Sigmoid colon (tissue), 4 donors: Measurements from ENCODE around the gene MARCO.

Experiments
- EP300 ChIP-seq, 4 donors: sonication (generic); formaldehyde crosslinking; IDR thresholded peaks; one replicate each; pipeline ENCODE4 v1.6.1; 2017; ENCODE audit warnings: antibody characterized with exemption in 4 of 4
- POLR2A ChIP-seq, 2 donors: fragments of 450-650 bp; IDR thresholded peaks; one replicate each; pipeline ENCODE4 v1.6.1; 2016; ENCODE audit warnings: antibody characterized with exemption in 2 of 2, mild to moderate bottlenecking in 2 of 2, moderate library complexity in 2 of 2
- POLR2AphosphoS5 ChIP-seq, 4 donors: sonication (generic); formaldehyde crosslinking; IDR thresholded peaks; one replicate each; pipeline ENCODE4 v1.6.1; 2017; ENCODE audit warnings: antibody characterized with exemption in 4 of 4
- TF ChIP-seq, protein P1 (sequence below), 4 experiments: fragments of 450-650 bp in 3 of 4; fragments of 200-600 bp in 1 of 4; IDR thresholded peaks; one replicate each; pipeline ENCODE4 v1.5.1; 2016 to 2019; ENCODE audit warnings: antibody characterized with exemption in 4 of 4, mild to moderate bottlenecking in 3 of 4, moderate library complexity in 2 of 4

DNA sequence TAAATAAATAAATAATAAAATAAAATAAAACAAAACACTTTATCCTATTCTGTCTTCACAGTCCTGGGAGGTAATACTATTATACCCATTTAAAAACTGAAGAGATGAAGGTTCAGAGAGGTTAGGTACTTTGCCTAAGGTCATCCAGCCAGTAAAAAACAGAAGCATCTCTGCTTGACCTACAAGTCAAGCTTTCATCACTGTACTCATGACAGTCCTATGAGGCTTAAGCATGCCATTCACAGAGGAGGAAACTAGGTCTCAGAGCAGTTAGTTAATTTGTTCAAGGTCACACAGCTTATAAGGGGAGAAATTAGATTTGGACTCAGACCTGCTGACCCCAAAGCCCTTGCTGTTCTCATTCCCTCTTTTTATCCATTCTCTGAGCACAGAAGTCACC, 77.5 kb downstream of the MARCO start:
- TF ChIP-seq, protein P1, sequence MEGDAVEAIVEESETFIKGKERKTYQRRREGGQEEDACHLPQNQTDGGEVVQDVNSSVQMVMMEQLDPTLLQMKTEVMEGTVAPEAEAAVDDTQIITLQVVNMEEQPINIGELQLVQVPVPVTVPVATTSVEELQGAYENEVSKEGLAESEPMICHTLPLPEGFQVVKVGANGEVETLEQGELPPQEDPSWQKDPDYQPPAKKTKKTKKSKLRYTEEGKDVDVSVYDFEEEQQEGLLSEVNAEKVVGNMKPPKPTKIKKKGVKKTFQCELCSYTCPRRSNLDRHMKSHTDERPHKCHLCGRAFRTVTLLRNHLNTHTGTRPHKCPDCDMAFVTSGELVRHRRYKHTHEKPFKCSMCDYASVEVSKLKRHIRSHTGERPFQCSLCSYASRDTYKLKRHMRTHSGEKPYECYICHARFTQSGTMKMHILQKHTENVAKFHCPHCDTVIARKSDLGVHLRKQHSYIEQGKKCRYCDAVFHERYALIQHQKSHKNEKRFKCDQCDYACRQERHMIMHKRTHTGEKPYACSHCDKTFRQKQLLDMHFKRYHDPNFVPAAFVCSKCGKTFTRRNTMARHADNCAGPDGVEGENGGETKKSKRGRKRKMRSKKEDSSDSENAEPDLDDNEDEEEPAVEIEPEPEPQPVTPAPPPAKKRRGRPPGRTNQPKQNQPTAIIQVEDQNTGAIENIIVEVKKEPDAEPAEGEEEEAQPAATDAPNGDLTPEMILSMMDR (IDR thresholded peaks at IDR 0.05) = no peak
- TF ChIP-seq POLR2AphosphoS5 (IDR thresholded peaks at IDR 0.05) (no peak), EP300 (IDR thresholded peaks at IDR 0.05) (no peak), POLR2A (IDR thresholded peaks at IDR 0.05) (no peak)
